Measurements from ENCODE around the gene AOAH.

Gene AOAH

DNA sequence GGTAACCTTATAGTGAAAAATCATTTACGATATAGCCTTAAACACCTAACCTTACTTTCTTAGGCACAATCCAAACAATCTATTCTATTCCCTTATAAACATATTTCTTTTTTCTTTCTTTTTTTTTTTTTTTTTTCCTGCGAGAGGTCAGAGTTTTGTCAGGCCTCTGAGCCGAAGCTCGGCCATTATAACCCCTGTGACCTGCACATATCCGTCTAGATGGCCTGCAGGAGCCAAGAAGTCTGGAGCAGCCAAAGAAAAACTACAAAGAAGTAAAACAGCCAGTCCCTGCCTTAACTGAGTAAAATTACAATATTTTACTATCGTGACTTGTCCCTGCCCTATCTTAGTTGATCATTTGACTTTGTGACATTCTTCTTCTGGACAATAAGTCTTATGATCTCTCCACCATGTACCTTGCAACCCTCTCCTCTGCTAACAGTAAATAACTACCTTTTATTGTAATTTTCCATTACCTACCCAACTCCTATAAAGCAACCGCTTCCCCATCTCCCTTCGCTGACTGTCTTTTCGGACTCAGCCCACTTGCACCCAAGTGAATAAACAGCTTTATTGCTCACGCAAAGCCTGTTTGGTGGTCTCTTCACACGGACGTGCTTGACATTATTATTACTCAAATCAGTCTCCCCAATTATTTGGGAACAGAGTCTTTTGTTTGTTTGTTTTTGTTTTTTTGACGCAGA, 64.5 kb downstream of the AOAH start:
- H3K4me3 ChIP-seq (ENCODE audit: low read length): no peak overlapping the region
- TF ChIP-seq, protein P1, sequence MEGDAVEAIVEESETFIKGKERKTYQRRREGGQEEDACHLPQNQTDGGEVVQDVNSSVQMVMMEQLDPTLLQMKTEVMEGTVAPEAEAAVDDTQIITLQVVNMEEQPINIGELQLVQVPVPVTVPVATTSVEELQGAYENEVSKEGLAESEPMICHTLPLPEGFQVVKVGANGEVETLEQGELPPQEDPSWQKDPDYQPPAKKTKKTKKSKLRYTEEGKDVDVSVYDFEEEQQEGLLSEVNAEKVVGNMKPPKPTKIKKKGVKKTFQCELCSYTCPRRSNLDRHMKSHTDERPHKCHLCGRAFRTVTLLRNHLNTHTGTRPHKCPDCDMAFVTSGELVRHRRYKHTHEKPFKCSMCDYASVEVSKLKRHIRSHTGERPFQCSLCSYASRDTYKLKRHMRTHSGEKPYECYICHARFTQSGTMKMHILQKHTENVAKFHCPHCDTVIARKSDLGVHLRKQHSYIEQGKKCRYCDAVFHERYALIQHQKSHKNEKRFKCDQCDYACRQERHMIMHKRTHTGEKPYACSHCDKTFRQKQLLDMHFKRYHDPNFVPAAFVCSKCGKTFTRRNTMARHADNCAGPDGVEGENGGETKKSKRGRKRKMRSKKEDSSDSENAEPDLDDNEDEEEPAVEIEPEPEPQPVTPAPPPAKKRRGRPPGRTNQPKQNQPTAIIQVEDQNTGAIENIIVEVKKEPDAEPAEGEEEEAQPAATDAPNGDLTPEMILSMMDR (conservative IDR thresholded peaks at IDR 0.05; ENCODE audit: low read depth, low read length): no peak
- DNase-seq (ENCODE audit: low read depth): no peak

DNA sequence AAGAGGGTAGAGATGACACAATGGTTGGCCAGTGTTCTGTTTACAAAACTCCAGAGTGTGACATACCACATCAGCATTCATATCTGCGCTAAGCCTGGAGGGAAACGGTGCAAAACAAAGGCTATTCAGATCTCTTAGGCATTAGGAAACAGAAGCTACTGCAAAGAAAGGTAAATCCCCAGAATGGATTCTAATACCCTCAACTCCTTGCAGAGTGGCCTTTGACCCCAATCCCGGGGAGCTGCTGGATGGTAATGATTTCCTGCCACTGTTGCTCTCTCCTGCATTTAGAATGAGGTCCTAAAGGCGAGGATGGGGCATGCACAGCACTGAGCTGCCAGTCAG, 65.2 kb downstream of the AOAH start:
- no peak overlapping the region for H3K4me3 ChIP-seq (ENCODE audit: low read length)
- no peak for DNase-seq (ENCODE audit: low read depth)
- TF ChIP-seq, protein P1 (conservative IDR thresholded peaks at IDR 0.05; ENCODE audit: low read depth, low read length): no peak

DNA sequence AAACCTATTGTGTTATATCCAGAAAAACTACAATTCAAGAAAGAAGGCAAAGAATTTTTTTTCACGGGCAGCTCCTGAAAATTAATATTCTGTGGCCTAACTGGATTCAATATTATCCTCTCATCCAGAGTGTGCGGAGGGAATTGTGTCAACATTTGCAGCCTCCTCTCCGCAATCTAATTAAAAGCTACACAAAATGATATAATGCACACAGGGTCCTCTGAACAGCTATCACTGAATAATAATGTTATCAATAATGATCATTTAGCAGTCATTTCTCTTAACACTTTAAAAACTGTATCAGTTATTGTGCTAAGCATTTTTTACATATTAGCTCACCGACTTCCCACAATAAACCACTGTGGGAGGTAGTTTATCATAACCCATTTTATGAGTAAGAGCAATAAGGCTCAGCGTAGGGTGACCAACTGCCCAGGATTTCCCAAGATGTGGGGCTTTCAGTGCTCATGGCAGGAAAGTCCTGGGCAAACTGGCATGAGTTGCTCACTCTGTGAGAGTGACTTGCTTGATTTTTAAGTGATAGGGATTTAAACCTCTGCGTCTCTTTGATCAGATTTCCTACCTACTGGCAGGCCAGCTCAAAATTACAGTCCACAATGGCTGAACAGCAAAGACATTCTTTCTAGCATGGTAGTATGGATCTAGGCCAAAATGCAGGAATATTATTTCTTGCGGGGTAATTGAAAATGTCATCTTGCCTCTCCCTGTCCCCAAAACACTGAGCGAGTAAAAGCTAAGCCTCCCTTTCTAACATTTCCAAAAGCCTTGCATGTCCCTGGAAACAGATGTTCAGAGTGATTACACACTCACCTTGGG, 65.7 kb downstream of the AOAH start:
- DNase-seq (ENCODE audit: low read depth): peak; percentile 60
- H3K4me3 ChIP-seq (ENCODE audit: low read length): no peak overlapping the region
- TF ChIP-seq, protein P1 (conservative IDR thresholded peaks at IDR 0.05; ENCODE audit: low read depth, low read length): no peak

DNA sequence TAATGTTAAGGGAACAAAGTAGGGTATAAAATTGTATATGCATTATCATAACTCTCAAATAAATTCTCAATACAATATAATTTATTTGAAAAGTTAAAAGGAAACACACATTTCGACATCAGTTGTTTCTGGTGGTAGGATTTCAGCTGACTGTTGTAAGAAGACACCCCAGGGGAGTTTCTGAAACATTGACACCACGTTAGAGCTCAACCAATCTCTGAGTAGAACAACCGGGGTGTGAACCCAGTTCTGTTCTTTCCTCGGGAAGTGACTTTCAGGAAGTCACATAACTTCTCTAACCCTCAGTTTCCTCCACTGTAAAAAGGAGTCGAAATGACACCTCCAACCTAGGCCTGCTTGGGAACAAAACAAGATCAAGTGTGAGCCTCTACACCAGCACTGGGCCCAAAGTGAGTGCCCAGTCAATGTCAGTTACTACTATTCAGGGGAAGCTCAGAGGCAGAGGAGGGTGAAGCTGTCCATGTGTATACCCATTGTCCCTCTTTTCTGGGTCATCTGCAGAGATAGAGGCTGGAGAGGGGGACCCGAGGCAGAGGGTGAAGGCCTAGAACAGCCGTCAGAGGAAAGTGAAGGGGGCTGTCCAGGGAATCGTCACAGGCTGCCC, 67.1 kb downstream of the AOAH start:
- DNase-seq (ENCODE audit: low read depth): no peak
- TF ChIP-seq, protein P1 (conservative IDR thresholded peaks at IDR 0.05; ENCODE audit: low read depth, low read length): no peak
- no peak overlapping the region for H3K4me3 ChIP-seq (ENCODE audit: low read length)

DNA sequence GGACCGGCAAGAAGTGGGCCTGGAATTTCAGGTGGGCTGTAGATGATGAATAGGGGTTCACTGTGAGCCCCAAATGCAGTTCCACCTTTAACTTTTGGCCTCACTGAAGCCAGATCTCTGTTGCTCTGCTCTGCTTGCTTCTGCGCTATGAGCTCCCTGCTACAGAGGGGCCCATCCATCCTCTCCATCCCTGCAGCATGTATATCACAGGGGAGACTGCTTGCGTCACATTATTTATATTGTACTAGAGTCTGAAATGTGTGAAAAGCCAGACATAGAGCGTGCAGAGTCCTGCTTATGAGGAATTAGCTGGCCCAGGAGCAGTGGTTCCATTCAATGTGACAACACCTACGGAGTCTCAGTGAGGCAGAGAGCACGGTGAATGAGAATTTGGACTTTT, 69.9 kb downstream of the AOAH start:
- TF ChIP-seq, protein P1 (conservative IDR thresholded peaks at IDR 0.05; ENCODE audit: low read depth, low read length): no peak
- H3K4me3 ChIP-seq (ENCODE audit: low read length): no peak overlapping the region
- DNase-seq (ENCODE audit: low read depth): no peak

DNA sequence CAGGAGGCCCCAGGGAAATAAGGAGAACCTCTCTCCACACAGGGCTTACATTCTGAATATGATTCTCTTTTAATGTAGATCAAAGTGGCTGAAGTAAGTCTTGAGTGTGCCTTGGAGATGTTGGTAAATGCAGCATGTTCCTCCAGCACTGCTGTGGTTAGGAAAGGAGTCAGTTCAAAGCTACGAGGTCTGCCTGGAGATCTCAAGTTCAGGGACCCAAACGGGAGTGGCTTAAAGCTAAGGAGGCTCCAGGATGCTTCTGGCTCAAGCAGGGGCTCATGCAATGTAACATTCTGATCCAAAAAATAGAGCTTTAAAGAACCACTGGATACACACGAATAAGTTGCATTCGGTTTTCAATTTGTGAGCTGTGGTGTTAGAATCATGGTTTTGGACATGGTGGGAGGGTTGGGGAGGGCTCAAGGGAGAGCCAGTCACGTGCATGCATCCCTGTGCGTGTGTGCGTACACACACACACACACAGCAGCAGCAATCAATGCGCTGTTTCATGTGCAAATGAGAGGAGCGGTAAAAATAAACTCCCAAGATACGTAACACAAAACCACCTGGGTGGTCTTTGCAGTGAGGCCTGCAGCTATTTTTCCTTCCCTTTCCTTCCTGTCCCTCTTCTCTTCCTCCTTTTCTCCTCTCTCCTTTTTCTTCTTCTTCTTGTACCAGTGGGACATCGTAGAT, 70.5 kb downstream of the AOAH start:
- TF ChIP-seq, protein P1 (conservative IDR thresholded peaks at IDR 0.05; ENCODE audit: low read depth, low read length): no peak
- H3K4me3 ChIP-seq (ENCODE audit: low read length): no peak overlapping the region
- DNase-seq (ENCODE audit: low read depth): no peak
